KMS-11 (cell line): ENCODE results near the gene TEX52.

Experiments
- H2AFZ ChIP-seq: fragments of 200-600 bp; sonication (generic); 2 replicates; pipeline ENCODE4 v1.6.1; 2016; ENCODE audit warnings: antibody characterized with exemption, mixed run types, low read depth
- H3K27ac ChIP-seq: fragments of 200-600 bp; sonication (generic); 2 replicates; pipeline ENCODE4 v1.6.1; 2016; ENCODE audit warnings: mild to moderate bottlenecking, mixed run types
- H3K27me3 ChIP-seq: fragments of 200-600 bp; sonication (generic); 2 replicates; pipeline ENCODE4 v1.6.1; 2017; ENCODE audit warnings: mild to moderate bottlenecking, low read depth, mixed run types, moderate library complexity; ENCODE audit not compliant: insufficient read depth
- H3K36me3 ChIP-seq: fragments of 200-600 bp; sonication (generic); 2 replicates; pipeline ENCODE4 v1.6.1; 2017; ENCODE audit warnings: mild to moderate bottlenecking, mixed run types; ENCODE audit not compliant: insufficient read depth
- H3K4me1 ChIP-seq: fragments of 200-600 bp; sonication (generic); 2 replicates; pipeline ENCODE4 v1.6.1; 2016; ENCODE audit warnings: mild to moderate bottlenecking, low read depth, mixed run types; ENCODE audit not compliant: poor library complexity, severe bottlenecking
- H3K4me2 ChIP-seq: fragments of 200-600 bp; sonication (generic); 2 replicates; pipeline ENCODE4 v1.7.0; 2016; ENCODE audit warnings: mild to moderate bottlenecking, mixed run types
- H3K4me3 ChIP-seq: fragments of 200-600 bp; sonication (generic); IDR thresholded peaks from 2 replicates; pipeline ENCODE4 v1.6.1; 2017; ENCODE audit warnings: low read depth, low read length, mixed read lengths; ENCODE audit not compliant: insufficient read depth
- H3K79me2 ChIP-seq: fragments of 200-600 bp; sonication (generic); 2 replicates; pipeline ENCODE4 v1.6.1; 2016; ENCODE audit warnings: low read depth, mixed run types; ENCODE audit not compliant: insufficient read depth
- H3K9ac ChIP-seq: fragments of 200-600 bp; sonication (generic); 2 replicates; pipeline ENCODE4 v1.6.1; 2016; ENCODE audit warnings: mild to moderate bottlenecking, mixed run types
- H4K20me1 ChIP-seq: fragments of 200-600 bp; sonication (generic); 2 replicates; pipeline ENCODE4 v1.6.1; 2016; ENCODE audit warnings: mild to moderate bottlenecking, mixed run types; ENCODE audit not compliant: insufficient read depth
- CTCF ChIP-seq: fragments of 200-600 bp; sonication (generic); conservative IDR thresholded peaks from 2 replicates; pipeline ENCODE4 v1.6.1; 2017; ENCODE audit warnings: low read depth, mild to moderate bottlenecking, antibody characterized with exemption, low read length, moderate library complexity, mixed read lengths

TEX52 gene

GRCh38 chr12:2834581-2835491 lies 22.0 kb downstream of the TEX52 start, which contains the start of gene NRIP2:
Gene NRIP2, minus strand, starts transcription at chr12:2835035. Its CDS starts 52 bp downstream, at chr12:2834983.
- no peak within 1 kb of the TSS for H3K4me2 ChIP-seq
- no peaks in the 10 kb centered on the region for H3K36me3 ChIP-seq
- no peak within 1 kb of the TSS for H3K27ac ChIP-seq
- no peak within 1 kb of the TSS for H2AFZ ChIP-seq
- no peak for TF ChIP-seq CTCF
- H3K4me1 ChIP-seq = no peaks in the 10 kb centered on the region
- H3K27me3 ChIP-seq = no peaks in the 10 kb centered on the region
- H3K4me3 ChIP-seq = no peak within 1 kb of the TSS
- no peaks in the 10 kb centered on the region for H3K79me2 ChIP-seq
- no peaks in the 10 kb centered on the region for H4K20me1 ChIP-seq
- H3K9ac ChIP-seq = no peak within 1 kb of the TSS

GRCh38 chr12:2833810-2834209 lies 23.0 kb downstream of the TEX52 start:
- H3K27ac ChIP-seq = no peak overlapping the region
- no peak for TF ChIP-seq CTCF
- H3K36me3 ChIP-seq = no peaks in the 10 kb centered on the region
- H3K27me3 ChIP-seq = no peaks in the 10 kb centered on the region
- H4K20me1 ChIP-seq = no peaks in the 10 kb centered on the region
- no peaks in the 10 kb centered on the region for H3K79me2 ChIP-seq
- no peak overlapping the region for H3K4me2 ChIP-seq
- no peak overlapping the region for H2AFZ ChIP-seq
- H3K9ac ChIP-seq = no peak overlapping the region
- H3K4me1 ChIP-seq = no peaks in the 10 kb centered on the region
- no peak overlapping the region for H3K4me3 ChIP-seq

GRCh38 chr12:2833327-2833726 lies 23.5 kb downstream of the TEX52 start:
- H2AFZ ChIP-seq = no peak overlapping the region

DNA sequence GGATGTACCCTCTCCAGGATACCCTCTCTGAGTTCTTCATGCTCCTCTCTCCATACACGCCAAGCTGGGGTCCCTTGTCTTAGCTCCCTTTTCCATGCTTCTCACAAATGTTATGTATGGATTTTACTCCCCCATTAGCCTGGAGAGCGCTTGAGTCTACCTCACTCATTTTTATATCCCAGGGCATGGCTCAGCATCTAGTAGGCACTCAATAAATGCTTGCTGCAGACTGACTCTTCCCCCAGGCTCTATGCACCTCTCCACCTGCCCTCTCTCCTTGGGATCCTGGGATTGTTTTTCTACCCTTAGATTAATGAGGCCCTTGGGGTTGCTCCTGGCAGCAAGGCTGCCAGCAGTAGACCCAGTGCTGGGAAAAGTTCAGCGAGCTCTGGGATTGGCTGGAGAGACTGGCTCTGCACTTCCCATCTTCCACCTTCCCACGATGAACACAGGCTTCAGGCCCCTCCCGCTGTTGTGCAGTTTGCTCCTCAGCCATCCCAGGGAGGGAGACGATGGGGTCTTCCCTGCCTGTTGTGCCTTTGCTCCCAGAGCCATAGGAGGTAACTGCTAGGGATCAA lies 24.2 kb downstream of the TEX52 start:
- Histone ChIP-seq H3K36me3 (no peaks in the 10 kb centered on the region), H4K20me1 (no peaks in the 10 kb centered on the region), H3K4me1 (no peaks in the 10 kb centered on the region), H3K27ac (no peak overlapping the region), H3K4me2 (no peak overlapping the region), H3K79me2 (no peaks in the 10 kb centered on the region), H2AFZ (no peak overlapping the region), H3K9ac (no peak overlapping the region), H3K4me3 (no peak overlapping the region), H3K27me3 (no peaks in the 10 kb centered on the region)
- TF ChIP-seq CTCF = no peak

More at GRCh38 chr12:2833327-2833726, 23.5 kb downstream of the TEX52 start:
- Histone ChIP-seq H3K36me3 (no peaks in the 10 kb centered on the region), H3K9ac (no peak overlapping the region), H3K4me2 (no peak overlapping the region), H3K79me2 (no peaks in the 10 kb centered on the region), H3K27ac (no peak overlapping the region), H3K4me1 (no peaks in the 10 kb centered on the region), H3K27me3 (no peaks in the 10 kb centered on the region), H4K20me1 (no peaks in the 10 kb centered on the region), H3K4me3 (no peak overlapping the region)
- no peak for TF ChIP-seq CTCF
